ENCODE results near the gene SLC30A3.

- TF ChIP-seq CTCF (IDR thresholded peaks at IDR 0.05; ENCODE audit: poor library complexity, severe bottlenecking) = peak; percentile 54
- peak; percentile 56 for TF ChIP-seq SMC3 (conservative IDR thresholded peaks at IDR 0.05; ENCODE audit: poor library complexity)
- TF ChIP-seq TAF1 (IDR thresholded peaks at IDR 0.05; ENCODE audit: low read depth) = peak; percentile 67
- TF ChIP-seq POLR2AphosphoS5 (IDR thresholded peaks at IDR 0.05) = peak; percentile 63
- no peak for TF ChIP-seq EP300 (conservative IDR thresholded peaks at IDR 0.05; ENCODE audit: poor library complexity, severe bottlenecking)
Observed at GRCh38 chr2:27217173-27218121, 45.4 kb downstream of the SLC30A3 start, which contains the start of gene CAD.

All from neural cell (in vitro differentiated cells).